GM10847 (cell line): ENCODE data around the gene PMS2.
"Not testable (repeated sequence)": the region's sequence is repeated elsewhere in the genome, so short reads cannot be mapped to it uniquely, and the experiment has no call there.

ENCODE experiments used
- POLR2A ChIP-seq: IDR thresholded peaks from 2 replicates; pipeline ENCODE4 v1.6.1; 2011; ENCODE audit not compliant: insufficient read length; ENCODE audit errors: extremely low read depth

The PMS2 gene

GRCh38 chr7:6023974-6024435 is 15.2 kb upstream of the PMS2 start:
- no peak for TF ChIP-seq POLR2A

DNA sequence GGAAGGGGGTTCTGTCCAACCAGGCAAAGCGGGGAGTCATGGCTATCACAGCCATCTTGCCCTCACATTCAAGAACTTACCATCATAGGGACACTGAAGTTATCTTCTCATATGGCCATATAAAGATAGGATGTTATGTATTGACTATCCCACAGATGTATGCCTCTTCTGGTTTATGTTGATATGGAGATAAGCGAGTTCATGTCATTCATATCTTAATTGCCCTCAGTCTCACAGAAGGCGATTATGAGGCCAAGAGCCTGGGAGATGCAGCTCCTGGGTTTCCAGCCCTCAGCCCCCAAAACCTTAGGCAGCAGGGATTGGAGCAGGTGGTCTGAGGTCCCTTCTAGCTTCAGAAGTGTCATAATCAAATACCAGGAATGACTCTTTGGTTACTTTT is 13.9 kb upstream of the PMS2 start:
- TF ChIP-seq POLR2A, result no peak

DNA sequence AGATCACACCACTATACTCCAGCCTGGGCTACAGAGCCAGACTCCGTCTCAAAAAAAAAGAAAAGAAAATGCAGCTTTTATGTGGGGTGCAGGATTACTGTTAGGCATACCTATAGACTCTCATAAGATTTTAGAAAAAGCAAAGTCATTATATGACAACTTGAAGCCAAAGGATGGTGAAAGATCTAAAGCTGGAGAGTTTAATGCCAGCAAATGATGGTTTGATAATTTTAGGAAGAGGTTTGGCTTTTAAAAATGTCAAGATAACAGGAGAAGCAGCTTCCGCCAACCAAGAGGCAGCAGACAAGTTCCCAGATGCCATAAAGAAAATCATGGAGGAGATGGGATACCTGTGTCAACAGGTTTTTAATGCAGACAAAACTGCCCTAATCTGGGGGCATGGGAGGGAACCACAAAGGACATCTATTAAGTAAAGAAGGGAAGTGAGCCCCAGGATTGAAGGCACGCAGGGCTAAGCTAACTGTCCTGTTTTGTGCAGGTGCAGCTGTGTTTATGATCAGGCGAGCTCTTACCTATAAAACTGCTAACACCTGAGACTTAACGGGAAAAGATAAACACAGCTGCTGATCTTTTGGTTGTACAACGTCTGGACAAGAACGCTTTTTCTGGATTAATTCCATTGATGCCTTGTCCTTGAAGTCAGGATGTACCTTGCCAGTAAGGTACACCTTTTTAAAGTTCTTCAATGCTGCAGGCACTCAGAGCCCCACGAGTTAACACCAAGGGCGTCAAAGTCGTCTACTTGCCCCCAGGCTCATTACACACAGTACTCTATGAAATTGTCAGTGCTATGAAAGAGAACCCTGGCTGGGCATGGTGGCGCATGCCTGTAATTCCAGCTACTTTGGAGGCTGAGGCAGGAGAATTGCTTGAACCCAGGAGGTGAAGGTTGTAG is 11.8 kb upstream of the PMS2 start:
- no peak for TF ChIP-seq POLR2A

GRCh38 chr7:6016653-6016966 is 7.8 kb upstream of the PMS2 start:
- TF ChIP-seq POLR2A, result no peak

DNA sequence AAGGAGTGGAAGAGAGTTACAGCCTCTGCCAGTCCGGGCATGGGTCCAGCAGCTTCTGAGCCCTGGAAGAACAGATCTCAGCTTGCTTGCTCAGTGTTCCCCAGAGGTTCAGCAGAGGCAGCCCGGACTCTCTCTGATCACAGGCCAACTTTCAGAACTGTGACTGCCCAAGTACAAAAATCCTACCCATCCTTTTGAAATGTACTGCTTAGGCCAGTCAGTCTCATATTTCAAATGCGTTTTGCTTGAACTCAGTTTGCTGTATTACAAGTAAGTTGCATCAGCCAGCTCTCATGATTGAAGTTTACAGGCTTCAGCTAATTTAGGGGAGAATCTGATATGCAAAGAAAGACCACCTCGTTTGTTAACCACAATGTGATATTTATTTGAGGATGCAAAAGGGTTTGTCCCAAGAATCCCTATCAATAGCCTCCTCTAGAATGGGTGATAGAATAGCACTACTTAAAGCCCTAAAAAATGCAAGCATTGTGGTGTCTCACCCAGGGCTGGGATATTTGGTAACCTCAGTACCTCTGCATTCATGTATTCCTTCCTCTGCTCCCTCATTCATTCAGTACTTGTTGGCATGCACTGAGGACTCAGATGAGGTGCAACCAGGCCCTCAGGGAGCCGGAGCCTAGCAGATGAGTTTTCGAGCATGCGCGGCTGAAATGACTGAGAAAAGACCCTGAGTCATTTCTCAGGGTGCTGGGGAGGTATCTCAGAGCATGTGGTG is 7.2 kb upstream of the PMS2 start:
- TF ChIP-seq POLR2A, result no peak

DNA sequence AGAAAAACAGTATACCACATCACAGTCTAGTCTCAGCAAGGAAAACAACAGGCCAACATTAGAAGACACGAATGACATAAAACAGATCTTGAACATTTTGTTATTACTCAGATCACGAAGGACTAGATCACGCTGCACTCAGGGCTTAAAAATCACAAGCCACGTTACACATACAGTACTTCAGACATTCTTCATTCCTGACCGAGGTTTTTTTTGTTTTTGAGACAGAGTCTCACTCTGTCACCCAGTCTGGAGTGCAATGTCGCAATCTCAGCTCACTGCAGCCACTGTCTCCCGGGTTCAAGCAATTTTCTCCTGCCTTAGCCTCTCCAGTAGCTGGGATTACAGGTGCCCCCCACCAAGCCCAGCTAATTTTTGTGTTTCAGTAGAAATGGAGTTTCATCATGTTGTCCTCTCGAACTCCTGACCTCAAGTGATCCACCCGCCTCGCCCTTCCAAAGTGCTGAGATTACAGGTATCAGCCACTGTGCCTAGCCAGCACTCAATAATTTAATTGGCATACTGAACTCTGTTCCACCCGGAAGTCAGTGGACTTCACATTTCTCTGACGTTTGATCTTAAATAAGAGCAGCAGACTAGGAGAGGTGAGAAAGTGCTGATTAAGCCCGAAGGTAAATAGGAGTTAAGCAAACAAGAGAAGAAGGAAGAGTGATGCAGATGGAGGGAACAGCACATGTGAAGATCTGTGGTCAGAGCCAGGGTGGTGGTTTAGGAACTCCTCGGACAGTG is 3.7 kb upstream of the PMS2 start:
- no peak for TF ChIP-seq POLR2A

GRCh38 chr7:6011541-6011940 is 2.7 kb upstream of the PMS2 start:
- no peak for TF ChIP-seq POLR2A

DNA sequence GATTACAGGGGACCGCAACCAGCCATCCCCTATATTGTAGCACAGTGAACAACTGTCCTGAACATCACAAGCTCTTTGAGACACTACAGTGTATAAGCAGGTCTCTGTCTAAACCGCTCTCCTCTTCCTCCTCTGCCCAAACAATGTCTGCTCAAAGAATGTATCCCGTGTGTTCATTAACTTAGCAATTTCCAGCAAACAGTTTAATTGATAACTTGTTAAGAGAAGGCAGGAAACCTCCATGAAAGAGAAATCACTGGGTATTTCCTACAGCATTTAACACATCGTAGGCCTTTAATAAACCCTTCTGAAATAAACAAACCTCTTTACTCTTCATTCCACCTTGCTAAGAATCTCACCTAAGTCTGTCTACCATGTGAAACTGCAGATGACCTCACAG is 1.5 kb downstream of the PMS2 start:
- TF ChIP-seq POLR2A, result no peak

- TF ChIP-seq POLR2A, result no peak
Measured at GRCh38 chr7:5997210-5997808, 11.5 kb downstream of the PMS2 start.

DNA sequence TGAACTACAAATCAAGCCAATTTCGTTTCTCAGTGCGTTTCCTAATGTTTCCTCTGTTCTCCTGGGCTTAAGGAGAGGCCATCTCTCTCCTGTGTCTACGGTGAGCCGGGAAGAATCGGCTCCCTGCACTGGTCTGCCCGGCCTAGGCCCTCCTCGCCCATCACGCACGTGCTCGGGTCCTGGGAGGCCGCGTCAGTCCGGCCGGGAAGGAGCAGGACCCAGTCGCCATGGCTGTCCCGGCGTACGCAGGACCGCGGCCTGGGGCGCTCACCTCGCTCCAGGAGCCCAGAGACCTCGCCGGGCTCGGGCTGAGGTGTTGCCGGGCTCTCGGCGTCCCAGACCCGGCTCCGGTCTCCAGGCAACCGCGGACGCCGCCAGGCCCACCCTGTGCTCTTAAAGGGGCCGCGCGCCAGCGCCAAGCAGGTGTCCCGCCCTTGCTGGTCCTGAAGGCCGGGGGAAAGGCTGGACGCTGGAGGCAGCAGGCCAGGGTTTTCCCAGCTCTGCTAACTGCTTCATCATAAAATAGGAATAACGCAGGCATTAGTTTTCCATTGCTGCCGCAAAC is 38.4 kb downstream of the PMS2 start, which contains the start of gene RSPH10B:
TSS of gene RSPH10B (minus strand) at position 343 of the 565 bp plus-strand sequence. CDS start 3,573 bp downstream, outside the sequence.
- not testable (repeated sequence) for TF ChIP-seq POLR2A
